ENCODE measurements around the gene HELQ. TPM values are rescaled to one million over a fixed set of nuclear protein-coding genes. Genes with fewer than 3 reads are reported as not detected.

Gene HELQ
- total RNA-seq, 1 experiment from 2014 or later, result 11.6 TPM

- no TSS peak for BruUV-seq (replicated peaks)
- no peak for TF ChIP-seq CTCF (IDR thresholded peaks at IDR 0.05; ENCODE audit: insufficient read depth in 1 of 2, low read depth in 1 of 2, low read length in 1 of 2, severe bottlenecking in 1 of 2, unreplicated experiment in 1 of 2)
- peaks cover 14% of the 10 kb centered on the region for H3K36me3 Mint-ChIP-seq (ENCODE audit: insufficient read depth, unreplicated experiment)
These were observed 29.2 kb upstream of the HELQ start, which contains the start of gene ABRAXAS1 for GRCh38 chr4:83484500-83485461. TSS of gene ABRAXAS1 (minus strand) at chr4:83485100. CDS start at chr4:83485072, 28 bp downstream.

GRCh38 chr4:83473966-83474365 lies 18.3 kb upstream of the HELQ start:
- Mint-ChIP-seq H3K4me3 (ENCODE audit: unreplicated experiment) (no peak overlapping the region), H3K36me3 (ENCODE audit: insufficient read depth, unreplicated experiment) (peaks cover 20% of the 10 kb centered on the region), H3K9me3 (ENCODE audit: unreplicated experiment) (no peaks in the 10 kb centered on the region), H3K27me3 (ENCODE audit: insufficient read depth, unreplicated experiment) (no peaks in the 10 kb centered on the region), H3K27ac (ENCODE audit: unreplicated experiment) (no peak overlapping the region), H3K4me1 (ENCODE audit: low read depth, unreplicated experiment) (no peaks in the 10 kb centered on the region)
- no peaks in the 10 kb centered on the region for H3K4me1 ChIP-seq
- CTCF ChIA-PET, result no interaction called here
- no TSS peak for BruUV-seq (replicated peaks)
- H3K36me3 ChIP-seq (ENCODE audit: control insufficient read depth, insufficient read depth, low read length), result no peaks in the 10 kb centered on the region
- no peaks in the 10 kb centered on the region for H3K9me3 ChIP-seq
- H3K27me3 ChIP-seq (replicated peaks; ENCODE audit: control insufficient read depth, insufficient read depth, low read length), result no peaks in the 10 kb centered on the region
- no peak overlapping the region for H3K4me3 ChIP-seq (ENCODE audit: low read depth, low read length)
- no peak for DNase-seq
- POLR2A ChIA-PET, result no interaction called here
- no peak for TF ChIP-seq CTCF (IDR thresholded peaks at IDR 0.05; ENCODE audit: insufficient read depth in 1 of 2, low read depth in 1 of 2, low read length in 1 of 2, severe bottlenecking in 1 of 2, unreplicated experiment in 1 of 2)
- intact Hi-C loops (cut with micrococcal nuclease; ENCODE audit: unreplicated experiment), result no loop called here

More at GRCh38 chr4:83484500-83485461, 29.2 kb upstream of the HELQ start, which contains the start of gene ABRAXAS1:
- Histone ChIP-seq H3K27me3 (replicated peaks; ENCODE audit: control insufficient read depth, insufficient read depth, low read length) (no peaks in the 10 kb centered on the region), H3K9me3 (no peaks in the 10 kb centered on the region), H3K4me1 (peaks cover 18% of the 10 kb centered on the region), H3K4me3 (ENCODE audit: low read depth, low read length) (peak within 1 kb of the TSS; percentile 89), H3K36me3 (ENCODE audit: control insufficient read depth, insufficient read depth, low read length) (no peaks in the 10 kb centered on the region)
- peak within 1 kb of the TSS; percentile 78 for H3K27ac Mint-ChIP-seq (ENCODE audit: unreplicated experiment)
- intact Hi-C loops (cut with micrococcal nuclease; ENCODE audit: unreplicated experiment), result loop anchor here (1.0 to 2.0 kb wide), 2 partner anchors 28 to 200 kb away; partner anchors contain the start of genes COQ2 and MRPS18C
- CTCF ChIA-PET, result interaction anchor here (0.6 kb wide), 1 partner anchor 706 kb away, joined by 5 read pairs; no protein-coding TSS in a partner anchor
- DNase-seq, result peak; percentile 91 to 94
- peaks cover 10% of the 10 kb centered on the region for H3K4me1 Mint-ChIP-seq (ENCODE audit: low read depth, unreplicated experiment)
- no peaks in the 10 kb centered on the region for H3K9me3 Mint-ChIP-seq (ENCODE audit: unreplicated experiment)
- H3K27me3 Mint-ChIP-seq (ENCODE audit: insufficient read depth, unreplicated experiment), result no peaks in the 10 kb centered on the region
- POLR2A ChIA-PET, result no interaction called here
- peak within 1 kb of the TSS; percentile 90 for H3K4me3 Mint-ChIP-seq (ENCODE audit: unreplicated experiment)

GRCh38 chr4:83473423-83473822 lies 17.8 kb upstream of the HELQ start:
- Histone ChIP-seq H3K9me3 (no peaks in the 10 kb centered on the region), H3K4me1 (no peaks in the 10 kb centered on the region), H3K4me3 (ENCODE audit: low read depth, low read length) (no peak overlapping the region), H3K27me3 (replicated peaks; ENCODE audit: control insufficient read depth, insufficient read depth, low read length) (no peaks in the 10 kb centered on the region), H3K36me3 (ENCODE audit: control insufficient read depth, insufficient read depth, low read length) (no peaks in the 10 kb centered on the region)
- Mint-ChIP-seq H3K4me3 (ENCODE audit: unreplicated experiment) (no peak overlapping the region), H3K36me3 (ENCODE audit: insufficient read depth, unreplicated experiment) (peaks cover 25% of the 10 kb centered on the region), H3K9me3 (ENCODE audit: unreplicated experiment) (no peaks in the 10 kb centered on the region), H3K27me3 (ENCODE audit: insufficient read depth, unreplicated experiment) (no peaks in the 10 kb centered on the region), H3K4me1 (ENCODE audit: low read depth, unreplicated experiment) (no peaks in the 10 kb centered on the region), H3K27ac (ENCODE audit: unreplicated experiment) (no peak overlapping the region)
- TF ChIP-seq CTCF (IDR thresholded peaks at IDR 0.05; ENCODE audit: insufficient read depth in 1 of 2, low read depth in 1 of 2, low read length in 1 of 2, severe bottlenecking in 1 of 2, unreplicated experiment in 1 of 2), result no peak
- intact Hi-C loops (cut with micrococcal nuclease; ENCODE audit: unreplicated experiment), result no loop called here
- CTCF ChIA-PET, result no interaction called here
- no TSS peak for BruUV-seq (replicated peaks)
- DNase-seq, result no peak
- POLR2A ChIA-PET, result no interaction called here

All from Caco-2 (cell line).